GM18519 (cell line): ENCODE data around the gene APOL3.
"Not testable (repeated sequence)": the region's sequence is repeated elsewhere in the genome, so short reads cannot be mapped to it uniquely, and the experiment has no call there.

Source experiments
- ATAC-seq: cut with Tn5 transposase; IDR thresholded peaks from one replicate; pipeline ENCODE4 v1.9.1; 2021; ENCODE audit warnings: mild to moderate bottlenecking, moderate library complexity; ENCODE audit not compliant: unreplicated experiment, low FRiP score

Gene APOL3

GRCh38 chr22:36138709-36139108 is 21.8 kb downstream of the APOL3 start:
- ATAC-seq = not testable (repeated sequence)

- no peak for ATAC-seq
These were observed 23.6 kb downstream of the APOL3 start for GRCh38 chr22:36136988-36137387.

- ATAC-seq = no peak
These were observed 24.1 kb downstream of the APOL3 start for GRCh38 chr22:36136475-36136874.

DNA sequence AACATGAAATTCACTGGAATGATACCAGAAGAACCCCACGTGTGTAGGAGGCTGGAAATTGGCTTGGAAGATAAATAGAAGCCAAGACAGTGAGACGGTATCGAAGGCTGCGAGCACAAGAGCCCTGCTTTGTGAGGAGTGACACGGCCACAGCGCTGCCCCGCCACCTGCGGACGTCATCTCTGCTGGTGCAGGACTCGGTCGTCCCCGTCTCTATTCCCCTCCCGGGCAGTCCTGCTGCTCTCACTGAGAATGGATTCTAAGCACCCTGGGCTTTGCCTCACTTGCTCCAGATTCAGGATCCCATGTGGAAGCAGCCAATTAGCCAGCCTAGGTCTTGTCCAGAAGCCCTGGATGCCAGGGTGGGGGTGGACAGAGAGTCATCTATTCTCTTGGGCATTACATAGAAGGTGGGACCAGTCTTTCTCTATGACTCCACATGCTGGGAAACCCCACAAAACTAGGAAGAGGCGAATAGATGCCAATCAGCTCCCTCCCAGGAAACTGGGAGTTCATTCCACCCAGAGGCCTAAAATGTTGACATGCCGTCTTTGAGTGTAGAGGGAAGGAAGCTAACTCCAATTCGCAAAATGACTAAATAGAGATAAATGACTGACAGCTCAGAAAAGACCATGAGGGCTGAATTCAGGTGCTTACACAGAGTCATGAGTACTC is 25.1 kb downstream of the APOL3 start:
- ATAC-seq = no peak

DNA sequence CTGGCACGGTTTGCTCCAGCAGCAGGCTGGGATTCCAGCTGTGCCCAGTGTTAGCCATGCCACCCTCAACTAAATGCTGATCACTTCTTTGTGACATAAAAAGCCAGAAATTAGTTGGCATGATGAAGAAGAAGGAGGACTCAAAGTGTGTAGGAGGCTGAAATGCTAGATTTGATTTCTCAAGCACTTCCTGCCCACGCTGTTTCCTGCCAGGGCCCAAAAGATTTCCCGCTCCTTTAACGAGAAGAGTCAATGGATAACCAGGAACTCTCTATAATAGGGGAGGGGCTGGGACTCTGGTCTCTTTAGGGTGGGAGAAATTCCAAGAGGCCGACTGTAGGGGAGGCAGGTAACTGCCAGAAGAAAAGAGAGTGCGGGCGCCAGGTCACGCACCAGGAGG is 26.4 kb downstream of the APOL3 start:
- ATAC-seq = no peak

- ATAC-seq = no peak
These were observed 28.6 kb downstream of the APOL3 start for GRCh38 chr22:36131907-36132306.

DNA sequence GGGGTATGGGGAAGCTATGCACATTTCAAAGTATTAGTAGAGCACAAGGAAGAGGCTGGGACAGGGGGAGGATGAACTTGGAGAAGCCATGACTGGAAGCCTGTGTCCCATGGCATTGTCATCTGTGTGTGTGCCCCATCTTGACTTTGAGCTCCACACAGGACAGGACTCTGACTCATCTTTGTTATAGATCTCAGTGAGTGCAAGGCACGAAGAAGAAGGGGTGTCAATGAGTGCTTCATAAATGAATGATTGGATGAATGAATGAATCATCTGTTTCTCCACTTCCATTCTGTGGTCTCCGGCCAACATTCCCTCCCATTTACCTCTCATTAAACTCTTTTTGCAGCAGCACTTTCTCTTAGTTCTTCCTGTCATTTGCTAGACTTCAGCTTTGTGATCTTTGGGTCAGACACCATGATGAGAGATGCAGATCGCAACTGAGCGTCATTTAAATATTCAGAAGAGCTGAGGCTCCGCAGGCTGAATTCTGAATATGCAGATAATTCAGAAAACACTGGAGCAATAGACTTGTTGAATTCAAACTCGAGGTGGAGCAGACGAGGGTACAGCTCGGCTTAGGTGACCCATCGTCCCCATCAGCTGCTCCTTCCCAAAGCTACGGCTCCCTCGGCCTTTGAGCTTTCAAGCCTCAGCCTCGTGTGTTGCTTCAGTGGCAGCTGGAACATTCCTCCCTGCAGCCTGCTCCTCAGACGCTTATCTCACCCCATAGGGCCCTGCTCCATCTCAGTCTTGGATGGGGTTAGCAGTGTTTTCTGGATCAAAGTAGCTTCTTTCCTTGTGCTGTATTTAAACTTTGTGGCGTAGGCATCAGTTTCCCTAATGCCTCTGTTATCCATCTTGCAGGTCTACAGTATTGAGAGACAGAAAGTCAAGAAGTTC is 30.8 kb downstream of the APOL3 start:
- ATAC-seq = no peak

GRCh38 chr22:36129071-36129470 is 31.5 kb downstream of the APOL3 start:
- ATAC-seq = no peak

- ATAC-seq = no peak
These were observed 34.5 kb downstream of the APOL3 start for GRCh38 chr22:36125994-36126531.

GRCh38 chr22:36125434-36125833 is 35.1 kb downstream of the APOL3 start:
- ATAC-seq = no peak

DNA sequence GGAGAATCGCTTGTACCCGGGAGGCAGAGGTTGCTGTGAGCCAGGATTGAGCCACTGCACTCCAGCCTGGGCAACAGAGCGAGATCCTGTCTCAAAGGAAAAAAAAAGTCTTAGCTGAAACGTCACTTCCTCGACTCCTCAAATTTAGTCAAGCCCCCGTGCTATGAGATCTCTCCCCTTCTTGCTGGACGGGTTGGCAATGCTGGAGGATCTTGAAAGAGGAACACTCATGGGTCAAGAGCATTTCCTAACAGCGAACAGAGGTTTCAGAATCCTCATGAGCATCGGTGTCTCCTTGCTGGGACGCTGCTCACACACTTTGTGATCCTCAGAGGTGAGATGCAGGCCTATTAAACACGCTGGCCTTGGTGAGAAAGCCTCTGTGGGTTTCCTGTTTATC is 35.9 kb downstream of the APOL3 start:
- ATAC-seq = no peak

- no peak for ATAC-seq
These were observed 36.6 kb downstream of the APOL3 start for GRCh38 chr22:36123673-36124630.

- ATAC-seq = not testable (repeated sequence)
These were observed 39.8 kb downstream of the APOL3 start for GRCh38 chr22:36120621-36121351.

- no peak for ATAC-seq
These were observed 43.5 kb downstream of the APOL3 start for GRCh38 chr22:36117053-36117554.

- ATAC-seq = no peak
These were observed 44.4 kb downstream of the APOL3 start for GRCh38 chr22:36116127-36116526.

GRCh38 chr22:36113121-36113520 is 47.4 kb downstream of the APOL3 start:
- no peak for ATAC-seq

- ATAC-seq = no peak
These were observed 49.2 kb downstream of the APOL3 start for GRCh38 chr22:36111316-36111715.

DNA sequence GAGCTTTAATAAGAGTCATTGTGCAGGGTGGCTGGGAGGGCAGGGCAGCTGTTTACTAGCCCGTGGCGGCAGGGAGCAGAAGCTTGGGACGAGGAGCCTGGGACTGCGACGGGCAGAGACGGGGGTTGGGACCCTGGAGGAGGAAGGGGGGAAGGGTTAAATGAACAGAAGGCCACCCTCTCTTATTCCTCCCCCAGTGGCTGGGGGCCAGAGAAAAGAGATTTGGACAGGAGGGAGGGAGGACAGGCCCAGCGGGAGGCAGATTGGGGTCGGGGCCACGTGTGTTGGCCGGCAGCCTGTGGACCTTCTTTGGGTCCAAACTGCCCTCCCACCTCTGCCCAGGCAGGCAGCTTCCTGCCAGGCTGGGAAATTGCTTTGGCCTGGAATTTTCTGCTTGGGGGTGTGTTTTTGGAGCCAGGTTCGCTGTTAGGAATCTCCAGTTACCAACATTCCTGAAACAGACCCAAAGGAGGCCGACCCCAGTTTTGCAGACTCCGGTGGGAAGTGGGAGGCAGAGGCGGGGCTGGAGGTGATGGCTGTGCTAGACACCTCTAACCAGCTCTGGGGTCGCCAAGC is 50.2 kb downstream of the APOL3 start:
- no peak for ATAC-seq

GRCh38 chr22:36107436-36107835 is 53.1 kb downstream of the APOL3 start:
- no peak for ATAC-seq
